Activated T-helper 1 cell treated with Interleukin-2 at 50 U/mL for 16 hours (primary cell): ENCODE data around the gene ARHGAP25.

Experiments used
- DNase-seq: peaks from one replicate; pipeline ENCODE4 v3.0.0-alpha.2; 2020; ENCODE audit warnings: low read depth

Gene ARHGAP25

DNA sequence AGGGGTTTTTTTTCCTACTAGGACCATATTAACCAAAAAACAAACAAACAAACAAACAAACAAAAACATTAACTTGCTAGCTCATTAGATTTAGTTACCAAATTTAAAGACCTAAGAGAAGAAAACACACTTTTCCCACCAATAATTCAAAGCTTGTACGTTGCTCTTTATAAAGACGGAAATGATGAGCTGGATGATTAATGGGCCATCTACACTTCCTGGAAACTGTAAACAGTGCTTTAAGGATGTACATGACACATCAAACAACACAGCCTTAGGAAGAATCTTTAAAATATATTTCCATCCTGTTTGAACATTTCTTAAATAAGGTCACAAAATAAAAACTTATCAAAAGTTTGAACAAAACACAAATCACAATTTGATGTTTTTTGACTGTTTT is 135.6 kb downstream of the ARHGAP25 start:
- no peak for DNase-seq

DNA sequence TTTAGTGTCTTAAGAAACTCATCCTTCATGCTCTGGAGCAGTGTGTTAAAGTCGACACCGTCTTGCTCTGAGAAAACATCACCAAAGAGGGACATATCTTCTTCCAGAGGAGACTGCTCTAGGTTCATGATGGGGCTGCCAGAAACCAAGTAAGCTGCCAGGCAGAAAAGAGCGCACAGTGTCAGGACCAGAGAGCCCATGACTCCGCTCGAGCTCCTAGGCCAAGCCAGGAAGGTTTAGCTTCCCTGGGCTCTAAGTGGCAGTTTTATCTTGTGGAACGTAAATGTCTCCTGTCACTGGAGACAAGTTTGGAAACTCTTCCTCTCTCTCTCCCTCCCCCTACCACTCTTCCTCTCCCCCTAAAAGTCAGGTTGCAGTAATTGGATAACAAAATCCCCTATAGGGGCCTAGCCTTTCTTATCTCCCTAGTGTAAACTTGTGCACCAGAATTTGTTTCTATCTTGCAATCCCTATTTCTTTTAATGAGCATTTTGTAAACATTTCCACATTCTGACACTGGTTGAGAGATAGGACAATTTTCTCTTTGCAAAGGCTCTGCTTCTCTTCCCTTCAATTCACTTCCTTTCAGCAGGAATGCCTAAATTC is 136.7 kb downstream of the ARHGAP25 start, which contains the start of gene BMP10:
TSS of gene BMP10 (minus strand) at position 239 of the 606 bp plus-strand sequence. CDS start at position 200, 39 bp downstream.
- no peak for DNase-seq
